ENCODE measurements around the gene RNGTT. TPM values are rescaled to one million over a fixed set of nuclear protein-coding genes. Genes with fewer than 3 reads are reported as not detected.

RNGTT gene
- total and polyA plus RNA-seq, 10 of the 15 experiments (the other 5 are each of a cell fraction or from before 2014, with no cell fraction given): 7.7 to 30.4 (median 22.2) TPM

DNA sequence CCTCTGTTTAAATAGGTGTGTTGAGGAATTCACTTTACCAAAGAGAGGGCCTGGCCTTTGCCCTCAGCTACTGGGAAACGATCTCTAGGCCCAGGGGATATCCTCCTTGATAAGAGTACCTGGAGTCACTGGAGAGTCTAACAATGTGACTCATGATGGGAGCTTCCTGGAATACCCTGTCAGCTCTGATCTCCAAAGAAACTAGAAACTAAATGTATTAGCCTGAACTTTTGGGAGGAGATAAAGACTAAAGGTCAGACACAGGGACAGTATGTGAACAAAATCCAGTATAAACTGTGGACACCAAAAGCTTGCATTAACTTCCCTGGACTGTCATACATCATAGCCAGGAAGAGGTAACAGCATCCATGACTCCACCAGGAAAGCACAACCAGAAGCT is 148.5 kb downstream of the RNGTT start:
- BruUV-seq (replicated peaks): no TSS peak
- ChIA-PET POLR2A (interaction anchor here (1.2 kb wide), 1 partner anchor 53 kb away, joined by 3 read pairs; no protein-coding TSS in a partner anchor), RAD21 (ENCODE audit: unreplicated experiment) (no interaction called here), SMC1A (ENCODE audit: uncharacterized antibody, unreplicated experiment) (interaction anchor here (1.2 to 1.4 kb wide), 2 partner anchors 35 to 56 kb away, joined by 3 to 5 read pairs; no protein-coding TSS in a partner anchor), CTCF (interaction anchor here (0.6 to 0.7 kb wide), 2 partner anchors 89 to 214 kb away, joined by 3 to 4 read pairs; no protein-coding TSS in a partner anchor)
- TF ChIP-seq BCL11A (IDR thresholded peaks at IDR 0.05; ENCODE audit: low read depth, low read length) (no peak), MTA2 (IDR thresholded peaks at IDR 0.05; ENCODE audit: low read depth) (no peak), MTA3 (IDR thresholded peaks at IDR 0.05; ENCODE audit: borderline replicate concordance, low read length) (no peak), EED (IDR thresholded peaks at IDR 0.05; ENCODE audit: low read depth) (no peak), RCOR1 (conservative IDR thresholded peaks at IDR 0.05; ENCODE audit: low read depth, low read length) (no peak), RAD51 (IDR thresholded peaks at IDR 0.05) (no peak), POLR2AphosphoS2 (IDR thresholded peaks at IDR 0.05; ENCODE audit: low read depth, low read length) (no peak), IKZF1 (conservative IDR thresholded peaks at IDR 0.05) (no peak), CREB1 (IDR thresholded peaks at IDR 0.05; ENCODE audit: low read depth) (no peak), FOXM1 (IDR thresholded peaks at IDR 0.05; ENCODE audit: low read depth, low read length) (no peak), BRCA1 (IDR thresholded peaks at IDR 0.05; ENCODE audit: low read depth, low read length) (no peak)
- TF ChIP-seq, protein P1, sequence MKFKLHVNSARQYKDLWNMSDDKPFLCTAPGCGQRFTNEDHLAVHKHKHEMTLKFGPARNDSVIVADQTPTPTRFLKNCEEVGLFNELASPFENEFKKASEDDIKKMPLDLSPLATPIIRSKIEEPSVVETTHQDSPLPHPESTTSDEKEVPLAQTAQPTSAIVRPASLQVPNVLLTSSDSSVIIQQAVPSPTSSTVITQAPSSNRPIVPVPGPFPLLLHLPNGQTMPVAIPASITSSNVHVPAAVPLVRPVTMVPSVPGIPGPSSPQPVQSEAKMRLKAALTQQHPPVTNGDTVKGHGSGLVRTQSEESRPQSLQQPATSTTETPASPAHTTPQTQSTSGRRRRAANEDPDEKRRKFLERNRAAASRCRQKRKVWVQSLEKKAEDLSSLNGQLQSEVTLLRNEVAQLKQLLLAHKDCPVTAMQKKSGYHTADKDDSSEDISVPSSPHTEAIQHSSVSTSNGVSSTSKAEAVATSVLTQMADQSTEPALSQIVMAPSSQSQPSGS (IDR thresholded peaks at IDR 0.05; ENCODE audit: low read length): no peak
- TF ChIP-seq, protein P2, sequence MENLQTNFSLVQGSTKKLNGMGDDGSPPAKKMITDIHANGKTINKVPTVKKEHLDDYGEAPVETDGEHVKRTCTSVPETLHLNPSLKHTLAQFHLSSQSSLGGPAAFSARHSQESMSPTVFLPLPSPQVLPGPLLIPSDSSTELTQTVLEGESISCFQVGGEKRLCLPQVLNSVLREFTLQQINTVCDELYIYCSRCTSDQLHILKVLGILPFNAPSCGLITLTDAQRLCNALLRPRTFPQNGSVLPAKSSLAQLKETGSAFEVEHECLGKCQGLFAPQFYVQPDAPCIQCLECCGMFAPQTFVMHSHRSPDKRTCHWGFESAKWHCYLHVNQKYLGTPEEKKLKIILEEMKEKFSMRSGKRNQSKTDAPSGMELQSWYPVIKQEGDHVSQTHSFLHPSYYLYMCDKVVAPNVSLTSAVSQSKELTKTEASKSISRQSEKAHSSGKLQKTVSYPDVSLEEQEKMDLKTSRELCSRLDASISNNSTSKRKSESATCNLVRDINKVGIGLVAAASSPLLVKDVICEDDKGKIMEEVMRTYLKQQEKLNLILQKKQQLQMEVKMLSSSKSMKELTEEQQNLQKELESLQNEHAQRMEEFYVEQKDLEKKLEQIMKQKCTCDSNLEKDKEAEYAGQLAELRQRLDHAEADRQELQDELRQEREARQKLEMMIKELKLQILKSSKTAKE (IDR thresholded peaks at IDR 0.05; ENCODE audit: low read depth, poor library complexity, severe bottlenecking): no peak
- TF ChIP-seq, protein P3, sequence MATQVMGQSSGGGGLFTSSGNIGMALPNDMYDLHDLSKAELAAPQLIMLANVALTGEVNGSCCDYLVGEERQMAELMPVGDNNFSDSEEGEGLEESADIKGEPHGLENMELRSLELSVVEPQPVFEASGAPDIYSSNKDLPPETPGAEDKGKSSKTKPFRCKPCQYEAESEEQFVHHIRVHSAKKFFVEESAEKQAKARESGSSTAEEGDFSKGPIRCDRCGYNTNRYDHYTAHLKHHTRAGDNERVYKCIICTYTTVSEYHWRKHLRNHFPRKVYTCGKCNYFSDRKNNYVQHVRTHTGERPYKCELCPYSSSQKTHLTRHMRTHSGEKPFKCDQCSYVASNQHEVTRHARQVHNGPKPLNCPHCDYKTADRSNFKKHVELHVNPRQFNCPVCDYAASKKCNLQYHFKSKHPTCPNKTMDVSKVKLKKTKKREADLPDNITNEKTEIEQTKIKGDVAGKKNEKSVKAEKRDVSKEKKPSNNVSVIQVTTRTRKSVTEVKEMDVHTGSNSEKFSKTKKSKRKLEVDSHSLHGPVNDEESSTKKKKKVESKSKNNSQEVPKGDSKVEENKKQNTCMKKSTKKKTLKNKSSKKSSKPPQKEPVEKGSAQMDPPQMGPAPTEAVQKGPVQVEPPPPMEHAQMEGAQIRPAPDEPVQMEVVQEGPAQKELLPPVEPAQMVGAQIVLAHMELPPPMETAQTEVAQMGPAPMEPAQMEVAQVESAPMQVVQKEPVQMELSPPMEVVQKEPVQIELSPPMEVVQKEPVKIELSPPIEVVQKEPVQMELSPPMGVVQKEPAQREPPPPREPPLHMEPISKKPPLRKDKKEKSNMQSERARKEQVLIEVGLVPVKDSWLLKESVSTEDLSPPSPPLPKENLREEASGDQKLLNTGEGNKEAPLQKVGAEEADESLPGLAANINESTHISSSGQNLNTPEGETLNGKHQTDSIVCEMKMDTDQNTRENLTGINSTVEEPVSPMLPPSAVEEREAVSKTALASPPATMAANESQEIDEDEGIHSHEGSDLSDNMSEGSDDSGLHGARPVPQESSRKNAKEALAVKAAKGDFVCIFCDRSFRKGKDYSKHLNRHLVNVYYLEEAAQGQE (IDR thresholded peaks at IDR 0.05; ENCODE audit: low read depth, low read length): no peak
- H3K27ac ChIP-seq (ENCODE audit: control insufficient read depth, insufficient read depth): no peak overlapping the region
- 100% methylated on average over 1 of the region's 1 CpG for WGBS (ENCODE audit: insufficient coverage, insufficient replicate concordance, low lambda C conversion rate, missing lambda C conversion rate)
- intact Hi-C loops (cut with micrococcal nuclease; ENCODE audit: unreplicated experiment): no loop called here
- no peaks in the 10 kb centered on the region; the same call in 1 of the 3 replicates for H3K9me3 ChIP-seq (replicated peaks; ENCODE audit: control insufficient read depth, insufficient read depth, low read length)
- no peaks in the 10 kb centered on the region for H4K20me1 ChIP-seq (ENCODE audit: control insufficient read depth, insufficient read depth)
- ATAC-seq (no peak), DNase-seq (ENCODE audit: low read depth, low spot score) (no peak), FAIRE-seq (no peak)
- H2AFZ ChIP-seq (ENCODE audit: control insufficient read depth, low read depth, low read length): no peak overlapping the region
- H3K36me3 ChIP-seq (ENCODE audit: control insufficient read depth in 2 of 2, insufficient read depth in 2 of 2, low read length in 1 of 2): no peaks in the 10 kb centered on the region
- no peak overlapping the region for H3K9ac ChIP-seq (ENCODE audit: control insufficient read depth, insufficient read depth, low read length)
- H3K79me2 ChIP-seq (ENCODE audit: control insufficient read depth, insufficient read depth, low read length): no peaks in the 10 kb centered on the region
- no peaks in the 10 kb centered on the region for H3K4me1 ChIP-seq (ENCODE audit: control insufficient read depth, insufficient read depth, low read length)
- no peak overlapping the region for H3K4me3 ChIP-seq
- in situ Hi-C loops (cut with MboI): no loop called here
- no peaks in the 10 kb centered on the region for H3K27me3 ChIP-seq (replicated peaks in 1 of 2; ENCODE audit: control insufficient read depth in 2 of 2, insufficient read depth in 2 of 2, low read length in 1 of 2)
- no peak overlapping the region for H3K4me2 ChIP-seq (ENCODE audit: control insufficient read depth, insufficient read depth)
